Panc1 (cell line): ENCODE measurements around the gene DCD.

Experiments
- CTCF ChIP-seq: fragments of 450-650 bp; IDR thresholded peaks from 2 replicates; pipeline ENCODE4 v1.5.1; 2017; ENCODE audit warnings: mild to moderate bottlenecking
- POLR2AphosphoS5 ChIP-seq: IDR thresholded peaks from 2 replicates; pipeline ENCODE4 v1.6.1; 2012; ENCODE audit warnings: mild to moderate bottlenecking, low read depth, low read length, moderate library complexity
- REST ChIP-seq, 2 experiments: IDR thresholded peaks; 2 replicates each; pipeline ENCODE4 v1.6.1; 2011 to 2012; ENCODE audit warnings: low read depth in 2 of 2, control low read depth in 1 of 2, low read length in 1 of 2, mild to moderate bottlenecking in 1 of 2, moderate library complexity in 1 of 2; ENCODE audit not compliant: insufficient read depth in 1 of 2

- TF ChIP-seq CTCF (peak; percentile 94), REST (IDR thresholded peaks at IDR 0.05; ENCODE audit: insufficient read depth in 1 of 2, low read depth in 2 of 2, low read length in 1 of 2) (no peak), POLR2AphosphoS5 (no peak)
Observed at GRCh38 chr12:54596526-54596946, 51.6 kb downstream of the DCD start.
